ENCODE results near the gene ARHGAP28.
"Not testable (repeated sequence)": the region's sequence is repeated elsewhere in the genome, so short reads cannot be mapped to it uniquely, and the experiment has no call there.

ARHGAP28 gene

DNA sequence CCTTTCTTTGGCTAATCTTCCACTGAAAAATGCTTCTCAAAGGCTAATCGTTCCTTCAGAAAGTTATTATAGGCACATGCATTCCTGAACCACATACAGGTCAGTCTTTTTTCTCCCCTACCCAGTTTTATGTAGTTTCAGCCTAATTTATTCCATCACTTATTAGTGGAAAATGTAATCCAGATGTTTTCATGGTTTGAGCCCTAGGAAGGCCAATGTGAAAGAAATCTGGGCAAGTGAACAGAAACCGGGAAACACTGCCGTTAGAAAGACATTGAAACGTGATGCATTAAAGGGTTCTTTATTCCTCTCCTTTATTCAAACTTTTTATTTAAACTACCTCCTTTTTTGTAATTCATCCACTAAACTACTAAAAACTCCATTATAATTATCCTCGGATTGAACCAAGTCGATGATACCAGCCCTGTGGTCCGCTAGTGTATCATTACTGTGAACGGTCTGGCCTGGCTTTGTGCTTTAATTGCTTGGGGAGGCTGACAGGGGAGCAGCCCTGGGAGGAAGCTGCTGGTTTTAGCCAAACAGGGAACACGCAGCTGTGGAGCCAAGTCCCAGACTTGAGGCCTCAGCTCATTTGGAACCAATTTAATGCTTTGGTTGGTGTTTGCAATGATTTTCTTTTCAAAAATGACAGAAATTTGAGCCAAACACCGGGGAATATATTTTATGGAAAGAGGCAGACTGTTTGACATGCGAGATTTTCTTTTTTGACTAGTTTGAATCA, 149.2 kb downstream of the ARHGAP28 start:
- DNase-seq, result no peak

DNA sequence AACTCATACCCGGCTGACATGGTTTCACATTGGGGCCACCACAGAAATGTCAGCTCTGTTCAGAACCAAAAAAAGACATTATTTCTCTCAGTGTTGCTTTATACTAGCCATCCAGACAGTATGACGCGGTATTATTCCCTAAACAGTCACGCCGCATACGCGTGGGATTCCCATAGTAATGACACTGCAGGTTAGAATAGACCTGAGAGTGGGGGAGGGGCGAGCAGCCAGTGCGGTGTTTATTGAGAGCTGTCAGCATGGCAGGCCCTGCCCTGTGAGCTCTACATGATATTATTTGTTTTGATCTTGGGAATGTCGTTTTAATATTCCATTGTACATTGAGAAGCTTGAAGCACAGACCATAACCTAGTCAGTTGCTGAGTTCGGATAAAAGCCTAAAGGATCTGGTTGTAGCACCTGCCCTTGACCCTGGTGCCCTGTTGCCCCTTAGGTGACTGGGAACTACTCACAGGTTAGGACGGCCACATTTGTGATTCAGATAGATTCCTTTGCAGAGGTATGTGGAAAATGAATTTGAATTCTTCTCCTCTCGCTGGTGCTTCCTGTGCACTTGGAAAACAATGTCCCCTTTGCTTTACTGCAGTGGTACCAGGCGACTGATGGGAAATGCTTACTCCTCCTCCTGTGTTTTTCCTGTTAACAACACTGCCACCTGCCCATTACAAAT, 150.1 kb downstream of the ARHGAP28 start:
- no peak for DNase-seq

DNA sequence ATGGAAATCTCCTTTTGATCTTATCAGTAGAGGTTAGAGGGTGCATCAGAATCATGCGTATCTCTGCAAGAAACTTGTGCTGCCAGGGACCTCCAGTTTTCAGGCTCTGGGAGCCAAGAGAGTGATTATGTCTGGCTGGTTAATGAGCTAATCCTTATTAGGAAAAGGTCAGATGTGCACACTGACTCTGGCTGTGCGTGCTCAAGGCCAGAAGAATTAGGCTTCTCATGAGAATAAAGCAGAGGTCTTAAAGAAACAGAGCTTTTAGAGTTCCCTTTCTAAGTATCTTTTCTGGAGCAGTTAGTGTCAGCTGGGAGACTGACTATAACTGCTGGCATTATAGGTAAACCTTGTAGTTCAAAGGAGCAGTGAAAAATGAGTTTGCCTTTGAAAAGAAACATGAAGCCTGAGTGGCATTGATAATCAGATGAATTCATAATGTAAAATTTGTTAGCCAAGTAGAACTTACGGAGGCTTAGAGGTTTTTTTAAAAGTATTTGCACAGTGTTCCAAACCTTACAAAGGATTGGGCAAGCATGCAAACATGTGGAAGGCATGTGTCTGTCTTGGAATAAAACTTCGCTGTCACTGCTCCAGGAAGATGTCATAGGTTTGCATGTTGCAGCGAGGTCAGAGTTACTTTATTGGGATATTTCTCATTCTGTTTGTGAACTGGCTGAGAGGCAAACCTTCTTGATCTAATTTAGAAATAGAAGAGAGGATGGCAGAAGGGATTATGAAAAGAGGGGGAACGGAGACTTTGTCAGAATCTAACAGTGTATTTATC, 151.7 kb downstream of the ARHGAP28 start:
- DNase-seq, result no peak

DNA sequence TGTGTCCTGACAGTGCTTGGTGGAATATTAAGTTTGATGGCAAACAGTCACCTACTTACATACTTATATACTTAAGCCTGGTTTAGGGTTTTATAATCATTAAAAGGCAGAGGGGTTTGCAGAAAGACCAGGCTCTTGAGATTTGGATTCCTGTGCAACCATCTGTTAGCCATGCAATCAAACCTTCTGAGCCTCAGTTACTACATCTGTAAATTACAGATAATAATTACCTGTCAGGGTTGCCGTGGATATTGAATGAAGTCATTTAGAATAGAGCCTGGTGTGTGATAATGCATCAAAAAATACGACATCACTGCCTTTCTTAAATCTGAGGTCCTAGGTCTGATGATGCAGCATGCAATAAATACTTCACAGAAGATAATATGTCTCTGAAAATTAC, 152.9 kb downstream of the ARHGAP28 start:
- DNase-seq, result no peak

DNA sequence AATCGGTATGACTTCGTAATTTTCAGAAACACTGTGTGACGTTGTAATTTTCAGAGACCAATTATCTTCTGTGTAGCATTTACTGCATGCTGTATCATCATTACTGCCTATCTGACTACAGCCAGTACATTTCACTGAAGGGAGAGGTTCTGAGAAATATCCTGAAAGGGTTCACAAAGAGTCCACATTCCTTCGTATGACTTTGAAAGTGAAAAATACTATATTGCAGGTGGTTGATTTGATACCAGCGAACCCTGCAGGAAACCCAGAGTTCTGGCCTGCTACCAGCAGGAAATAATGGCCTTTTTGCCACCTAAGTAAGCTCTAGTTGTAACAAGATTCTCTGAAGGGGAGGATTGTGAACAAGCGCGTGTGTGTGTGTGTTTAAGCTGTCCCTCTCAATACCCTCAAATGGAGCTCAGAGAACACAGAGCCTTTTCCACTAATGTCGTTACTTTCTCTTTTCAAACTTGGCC, 155.5 kb downstream of the ARHGAP28 start:
- DNase-seq, result no peak

DNA sequence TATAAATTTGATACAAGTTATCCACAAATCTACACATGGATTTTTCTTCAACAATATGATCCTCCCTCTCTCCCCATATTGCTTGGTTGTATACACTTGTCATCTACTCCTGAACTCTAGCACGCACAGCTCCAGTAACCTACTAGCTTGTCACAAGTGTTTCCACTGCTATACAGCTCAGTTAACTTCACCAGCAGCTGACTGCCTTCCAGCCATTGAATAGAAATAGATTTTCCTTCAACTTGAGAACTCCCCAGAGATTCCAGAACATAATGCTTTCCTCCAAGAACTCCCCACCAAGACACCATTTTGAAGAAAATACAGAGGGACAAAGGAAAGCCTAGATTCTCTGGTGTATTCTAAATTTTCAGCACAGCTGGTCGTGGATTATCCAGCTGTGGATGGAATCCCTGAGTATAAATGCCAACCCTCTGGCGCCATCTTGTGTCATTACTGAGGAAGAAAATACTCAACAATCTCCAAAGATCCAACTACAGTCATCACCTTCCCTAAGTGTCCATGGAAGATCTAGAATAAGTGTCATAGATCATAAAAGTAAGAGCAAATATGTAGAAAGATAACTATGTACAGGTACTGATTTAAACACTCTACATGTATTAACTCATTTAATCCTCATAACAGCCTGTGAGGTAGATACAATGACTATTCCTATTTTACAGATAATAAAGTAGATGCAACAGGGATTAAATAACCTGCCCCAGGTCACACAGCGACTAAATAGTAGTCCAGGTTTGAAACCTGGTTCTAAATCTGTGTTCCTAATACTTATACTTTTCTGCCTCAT, 156.7 kb downstream of the ARHGAP28 start:
- DNase-seq, result peak; percentile 26

DNA sequence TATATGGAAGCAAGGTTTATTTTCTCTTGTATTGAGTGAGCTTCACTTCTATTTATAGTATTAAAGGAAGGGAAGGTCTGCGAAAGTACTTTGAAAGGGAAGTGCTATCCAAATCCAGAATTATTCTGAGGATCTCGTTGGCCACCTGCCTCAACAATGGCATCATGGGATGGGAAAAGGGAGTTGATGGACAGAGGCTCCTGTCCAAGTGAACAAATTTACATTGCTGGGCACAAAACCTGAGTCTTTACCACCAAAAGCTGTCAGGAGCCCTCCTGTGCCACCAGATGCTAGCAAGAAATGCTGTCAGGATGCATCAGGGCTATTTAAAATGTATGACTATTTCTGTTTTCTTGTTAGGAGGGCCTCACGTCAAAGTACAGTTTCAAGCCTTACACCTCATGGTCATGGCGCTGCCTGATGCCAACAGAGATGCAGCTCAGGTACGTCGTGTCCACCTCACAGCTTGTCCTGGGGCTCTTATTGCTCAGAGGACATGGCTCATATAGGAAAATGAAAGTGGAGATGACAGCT, 157.3 kb downstream of the ARHGAP28 start:
- DNase-seq, result no peak

DNA sequence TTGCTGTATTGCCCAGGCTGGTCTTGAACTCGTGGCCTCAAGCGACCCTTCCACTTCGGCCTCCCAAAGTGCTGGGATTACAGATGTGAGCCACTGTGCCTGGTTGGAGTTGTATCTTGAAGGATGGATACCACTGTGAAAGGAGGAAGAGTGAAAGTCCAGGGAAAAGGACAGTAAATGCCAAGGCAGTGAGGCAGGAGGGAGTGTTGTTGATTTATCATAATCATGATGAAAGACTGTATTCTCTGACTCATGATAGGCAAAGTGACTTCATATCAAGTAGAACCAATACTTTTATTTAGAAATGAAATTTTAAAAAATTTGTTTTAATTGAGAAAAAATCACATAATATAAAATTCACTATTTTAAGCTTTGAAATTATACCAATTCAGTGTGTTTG, 162.3 kb downstream of the ARHGAP28 start:
- no peak for DNase-seq

DNA sequence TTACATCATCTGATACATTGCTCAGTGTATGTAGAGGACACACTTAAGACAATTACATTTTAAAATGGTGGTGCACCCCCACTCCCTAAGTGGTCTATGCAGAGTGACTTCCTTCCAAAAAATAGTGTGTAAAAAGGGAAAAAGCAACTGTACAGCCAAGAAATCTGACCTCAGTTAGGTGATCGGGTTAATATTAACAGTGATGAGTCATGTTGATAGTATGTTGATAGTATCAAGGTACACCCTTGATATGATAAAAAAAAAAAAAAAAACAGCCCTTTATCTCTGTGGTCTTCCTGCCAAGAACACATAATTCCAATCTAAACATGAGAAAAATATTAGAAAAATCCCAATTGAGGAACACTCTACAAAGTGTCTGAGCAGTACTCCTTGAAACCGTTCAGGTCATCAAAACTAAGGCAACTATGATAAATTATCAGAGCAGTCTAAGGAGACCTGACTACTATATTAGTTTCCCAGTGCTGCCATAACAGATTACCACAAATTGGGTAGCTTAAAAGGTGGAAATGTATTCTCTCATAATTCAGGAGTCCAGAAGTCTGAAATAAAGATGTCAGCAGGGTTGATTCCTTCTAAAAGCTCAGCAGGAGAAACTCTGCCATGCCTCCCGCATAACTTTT, 171.9 kb downstream of the ARHGAP28 start:
- DNase-seq, result no peak

DNA sequence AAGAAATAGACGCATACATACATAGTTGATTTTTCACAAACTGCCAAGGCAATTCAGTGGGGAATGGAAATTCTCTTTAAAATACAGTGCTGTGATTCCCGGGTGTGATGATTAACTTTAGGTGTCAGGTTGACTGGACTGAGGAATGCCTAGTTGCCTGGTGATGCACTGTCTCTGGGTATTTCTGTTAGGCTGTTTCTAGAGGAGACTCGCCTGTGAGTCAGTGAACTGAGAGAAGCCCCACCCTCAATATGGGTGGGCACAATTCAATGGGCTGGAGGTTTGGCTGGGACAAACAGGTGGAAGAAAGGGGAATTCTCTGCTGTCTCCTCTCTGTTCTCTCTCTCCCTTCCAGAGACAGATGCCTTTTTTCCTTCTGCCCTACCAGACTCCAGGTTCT, 187.6 kb downstream of the ARHGAP28 start:
- no peak for DNase-seq

DNA sequence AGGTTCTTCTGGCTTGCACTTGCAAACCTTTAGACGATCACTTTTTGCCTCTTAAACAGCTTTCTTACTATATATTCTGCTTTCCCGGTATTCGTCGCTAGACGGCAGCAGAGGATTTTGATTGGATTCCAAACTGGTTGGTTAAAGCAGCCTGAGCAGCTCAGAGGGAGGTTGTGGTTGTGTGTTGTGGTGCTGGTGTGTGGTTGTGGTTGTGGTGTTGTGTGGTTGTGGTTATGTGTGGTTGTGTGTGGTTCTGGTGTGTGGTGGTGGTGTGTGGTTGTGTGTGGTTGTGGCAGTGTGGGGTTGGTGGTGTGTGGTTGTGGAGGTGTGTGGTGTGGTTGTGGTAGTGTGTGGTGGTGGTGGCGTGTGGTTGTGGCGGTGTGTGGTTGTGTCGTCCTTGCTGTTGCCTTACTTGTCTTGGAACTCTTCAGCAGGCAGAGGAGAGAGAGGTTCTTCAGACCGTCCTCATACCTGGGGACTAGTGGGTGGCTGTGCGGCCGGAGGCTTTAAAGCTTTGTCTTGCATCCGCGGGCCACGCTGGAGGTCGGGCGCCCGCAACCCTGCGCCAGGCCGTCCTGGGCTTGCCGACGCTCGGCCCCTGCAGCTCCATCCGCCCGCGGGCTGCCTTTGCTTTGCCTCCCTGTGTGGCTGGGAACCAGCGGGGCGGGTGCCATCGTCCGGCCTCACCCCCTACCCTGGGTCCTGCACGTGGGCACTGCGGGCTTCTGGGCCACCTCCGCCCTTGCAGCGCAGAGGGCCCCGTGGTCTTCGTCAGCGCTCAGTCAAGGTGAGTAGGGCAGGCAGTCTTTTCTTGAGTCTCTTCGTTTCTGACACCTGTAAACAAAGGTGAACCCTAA, 190.8 kb downstream of the ARHGAP28 start:
- DNase-seq, result no peak

DNA sequence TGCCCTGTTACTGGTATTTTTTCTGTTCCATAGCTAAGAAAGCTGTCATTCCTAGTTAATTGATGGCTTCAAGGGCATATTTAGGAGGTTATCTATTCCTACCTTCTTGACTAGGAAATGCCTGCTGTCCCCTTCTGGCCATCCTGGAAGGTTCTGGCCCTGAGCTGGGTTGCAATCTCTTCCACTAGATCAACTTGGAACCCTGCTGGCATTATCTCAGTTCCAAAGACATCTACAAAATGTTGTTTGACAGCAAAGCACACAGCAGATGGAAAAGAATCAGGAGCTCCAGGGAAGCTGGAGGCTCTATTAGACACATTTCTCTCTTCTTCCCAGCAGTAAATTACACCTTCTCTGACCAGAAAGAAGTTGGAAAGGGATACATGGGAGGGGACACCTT, 192.1 kb downstream of the ARHGAP28 start:
- DNase-seq, result no peak

DNA sequence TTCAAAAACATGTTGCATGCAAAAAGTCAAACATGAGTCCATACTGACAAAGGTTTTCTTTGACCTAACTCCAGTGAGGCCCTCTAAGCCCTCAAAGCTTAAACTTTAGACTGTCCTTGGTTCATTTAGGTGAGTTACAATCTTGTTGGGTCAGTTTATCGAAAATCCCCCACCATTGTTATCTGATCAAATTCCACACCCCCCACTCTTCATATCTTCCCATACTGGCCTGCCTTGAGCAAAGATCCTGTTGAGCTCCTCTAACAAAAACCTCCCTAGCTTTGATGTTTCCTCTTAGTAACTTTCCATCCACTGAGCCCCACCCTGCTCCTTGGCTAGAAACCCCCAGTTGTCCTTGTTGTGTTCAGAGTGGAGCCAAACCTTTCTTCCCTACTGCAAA, 193.7 kb downstream of the ARHGAP28 start:
- no peak for DNase-seq

DNA sequence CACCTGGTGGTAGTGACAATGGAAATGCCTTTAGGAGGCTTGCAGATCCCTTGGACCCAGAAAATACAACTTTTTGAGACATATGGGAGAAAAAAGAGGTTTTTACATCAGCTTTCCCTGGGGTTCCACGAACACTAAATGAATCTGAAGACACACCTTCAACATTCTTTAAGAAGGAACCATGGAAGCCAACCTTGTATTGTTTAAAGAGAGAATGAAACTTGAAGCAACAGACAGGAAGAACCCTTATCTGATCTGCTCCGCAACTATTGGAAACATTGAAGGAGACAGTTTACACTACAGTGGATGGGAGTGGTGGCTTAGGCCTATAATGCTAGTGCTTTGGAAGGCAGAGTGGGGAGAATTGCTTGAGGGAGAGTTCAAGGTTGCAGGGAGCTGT, 197.6 kb downstream of the ARHGAP28 start:
- DNase-seq, result no peak

DNA sequence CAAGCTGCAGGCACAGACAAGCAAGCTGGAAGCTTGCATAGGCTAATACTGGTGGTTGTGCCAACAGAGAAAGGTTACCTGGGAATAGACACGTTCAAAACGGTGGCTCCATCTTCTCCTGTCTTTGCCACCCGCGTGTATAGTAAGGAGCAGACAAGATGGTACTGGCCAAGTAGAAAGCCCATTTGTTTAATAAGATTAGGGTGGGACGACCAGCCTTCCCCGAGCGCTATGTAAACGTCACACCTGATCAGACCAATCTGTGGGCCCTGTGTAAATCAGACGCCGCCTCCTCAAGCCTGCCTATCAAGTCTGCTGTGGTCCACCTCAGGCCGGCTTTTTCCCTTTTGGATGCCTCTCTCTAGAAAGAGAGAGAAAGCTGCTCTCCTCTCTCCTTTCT, 198.8 kb downstream of the ARHGAP28 start:
- no peak for DNase-seq

DNA sequence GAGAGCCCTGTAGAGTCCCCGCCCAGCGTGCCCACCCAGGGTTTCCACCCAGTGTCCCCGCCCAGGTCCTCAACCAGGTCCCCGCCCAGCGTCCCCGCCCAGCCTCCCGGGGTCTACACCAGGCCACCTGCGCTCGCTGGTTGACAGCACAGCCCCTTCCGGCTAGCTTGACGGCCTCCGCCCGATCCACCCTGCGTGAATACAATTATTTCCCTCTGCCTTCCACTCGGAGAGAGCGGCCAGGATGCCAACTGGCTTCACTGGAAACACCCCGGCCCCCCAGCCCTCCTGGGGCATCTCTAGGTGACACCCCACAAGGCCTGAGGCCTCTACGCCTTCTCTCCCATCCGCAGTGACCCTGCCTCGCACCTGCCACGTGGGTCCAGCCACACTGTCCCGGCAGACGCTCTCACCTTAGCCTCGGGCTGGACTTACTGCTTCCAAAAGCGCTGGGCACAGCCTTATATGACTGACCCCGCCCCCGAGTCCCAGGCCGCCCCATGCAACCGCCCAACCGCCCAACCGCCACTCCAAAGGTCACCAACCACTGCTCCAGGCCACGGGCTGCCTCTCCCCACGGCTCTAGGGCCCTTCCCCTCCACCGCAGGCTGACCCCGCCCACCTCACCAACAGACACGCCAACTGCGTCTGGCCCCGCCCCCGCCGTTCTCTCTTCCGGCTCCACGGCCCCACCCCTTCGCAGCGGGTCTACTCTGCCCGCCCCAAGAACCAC, 200.0 kb downstream of the ARHGAP28 start:
- no peak for DNase-seq

DNA sequence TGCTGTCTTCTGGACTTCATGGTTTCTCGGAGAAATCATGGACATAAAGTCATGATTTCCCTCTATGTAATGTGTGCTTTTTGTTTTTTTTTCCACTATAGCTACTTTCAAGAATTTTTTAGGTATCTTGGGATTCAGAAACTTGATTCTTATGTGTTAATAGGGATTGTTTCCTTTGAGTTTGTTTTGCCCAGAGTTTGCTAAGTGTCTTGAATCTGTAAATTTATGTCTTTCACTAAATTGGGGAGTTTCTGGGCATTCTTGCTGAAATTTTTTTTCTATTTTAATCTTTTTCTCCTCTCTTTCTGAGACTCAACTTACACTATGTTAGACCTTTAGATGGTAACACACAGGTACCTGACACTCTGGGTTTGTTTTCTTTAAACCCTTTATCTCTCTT, 205.3 kb downstream of the ARHGAP28 start:
- no peak for DNase-seq

DNA sequence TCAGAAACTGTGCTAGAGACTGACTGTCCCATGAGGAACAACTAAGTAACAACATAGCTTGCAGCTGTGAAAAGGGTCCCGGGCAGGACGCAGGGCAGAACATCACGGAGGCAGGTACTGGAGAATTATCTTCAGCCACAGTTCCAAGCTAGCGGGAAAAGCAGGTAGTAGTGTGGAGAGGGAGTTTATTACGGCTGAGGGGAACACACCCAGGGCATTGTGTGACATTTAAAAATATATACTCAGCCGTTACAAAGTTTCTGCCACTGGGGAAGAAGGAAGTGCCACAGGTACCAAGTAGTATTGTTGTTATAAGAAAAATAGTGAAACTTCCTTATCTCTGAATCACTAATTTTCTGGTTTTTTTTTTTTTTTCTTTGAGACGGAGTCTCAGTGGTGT, 208.5 kb downstream of the ARHGAP28 start:
- DNase-seq, result no peak

DNA sequence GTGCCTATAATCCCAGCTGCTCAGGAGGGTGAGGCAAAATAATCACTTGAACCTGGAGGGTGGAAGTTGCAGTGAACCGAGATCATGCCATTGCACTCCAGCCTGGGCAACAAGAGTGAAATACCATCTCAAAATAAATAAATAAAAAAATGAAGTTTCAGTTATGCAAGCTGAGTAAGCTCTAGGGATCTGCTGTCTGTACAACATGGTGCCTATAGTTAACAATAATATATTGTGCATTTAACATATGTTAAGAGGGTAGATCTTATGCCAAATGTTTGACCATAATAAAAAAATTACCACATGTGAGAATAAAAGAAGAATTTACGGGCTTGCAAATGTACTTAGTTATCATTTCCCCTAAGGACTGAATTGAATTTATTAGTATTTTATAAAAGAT, 208.9 kb downstream of the ARHGAP28 start:
- not testable (repeated sequence) for DNase-seq

DNA sequence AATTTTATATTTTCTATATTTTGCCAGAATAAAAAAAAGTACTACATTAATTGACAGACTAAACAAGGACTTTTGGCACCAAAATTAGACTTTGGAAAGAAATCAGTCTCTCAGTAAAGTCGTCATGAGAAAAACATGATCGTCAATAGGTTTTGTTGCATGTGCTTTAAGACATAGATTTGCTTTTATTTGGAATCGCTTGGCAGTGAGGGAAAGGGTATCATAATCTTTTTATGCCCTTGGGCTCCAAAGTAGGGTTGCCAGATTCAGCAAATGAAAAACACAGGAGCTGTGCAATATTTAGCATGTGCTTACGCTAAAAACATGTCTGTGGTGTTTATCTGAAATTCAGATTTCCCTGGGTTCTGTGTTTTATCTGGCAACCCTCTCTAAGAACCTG, 210.5 kb downstream of the ARHGAP28 start:
- DNase-seq, result no peak
